Keratinocyte (primary cell): Measurements from ENCODE around the gene SAMD13.

Experiments
- EZH2 ChIP-seq: IDR thresholded peaks from one replicate; pipeline ENCODE4 v1.6.1; 2012; ENCODE audit warnings: inconsistent platforms, mild to moderate bottlenecking, low read length, moderate library complexity
- TF ChIP-seq, protein P1 (sequence below), 3 experiments: IDR thresholded peaks in 1 of 3; conservative IDR thresholded peaks in 1 of 3; optimal IDR thresholded peaks in 1 of 3; 2 replicates in 2 of 3; 3 replicates in 1 of 3; pipeline versions ENCODE3 to v1.5.1; 2011; ENCODE audit warnings: low read length in 3 of 3, mild to moderate bottlenecking in 3 of 3, moderate library complexity in 2 of 3, control low read depth in 1 of 3, inconsistent platforms in 1 of 3; ENCODE audit not compliant: insufficient read depth in 2 of 3; ENCODE audit errors: extremely low read depth in 1 of 3

DNA sequence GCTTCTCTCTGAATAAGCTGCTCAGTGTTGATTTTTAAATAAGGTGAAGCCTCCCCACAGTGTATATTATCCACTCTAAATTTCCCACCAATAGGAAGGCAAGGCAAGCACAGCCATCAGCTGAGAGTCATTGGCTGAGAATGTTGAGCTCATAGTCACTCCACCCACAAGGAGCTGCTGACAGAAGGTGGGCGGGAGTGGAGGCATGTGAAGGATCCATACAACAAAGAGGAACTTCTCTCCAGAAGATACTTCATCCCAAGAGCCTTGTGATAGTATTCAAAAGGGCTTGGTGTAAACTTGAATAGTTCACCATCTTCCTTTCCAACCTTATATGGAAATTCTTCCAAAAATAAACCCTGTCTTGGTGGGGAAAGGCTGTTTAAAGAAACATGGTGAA, 42.8 kb downstream of the SAMD13 start:
- TF ChIP-seq, protein P1, sequence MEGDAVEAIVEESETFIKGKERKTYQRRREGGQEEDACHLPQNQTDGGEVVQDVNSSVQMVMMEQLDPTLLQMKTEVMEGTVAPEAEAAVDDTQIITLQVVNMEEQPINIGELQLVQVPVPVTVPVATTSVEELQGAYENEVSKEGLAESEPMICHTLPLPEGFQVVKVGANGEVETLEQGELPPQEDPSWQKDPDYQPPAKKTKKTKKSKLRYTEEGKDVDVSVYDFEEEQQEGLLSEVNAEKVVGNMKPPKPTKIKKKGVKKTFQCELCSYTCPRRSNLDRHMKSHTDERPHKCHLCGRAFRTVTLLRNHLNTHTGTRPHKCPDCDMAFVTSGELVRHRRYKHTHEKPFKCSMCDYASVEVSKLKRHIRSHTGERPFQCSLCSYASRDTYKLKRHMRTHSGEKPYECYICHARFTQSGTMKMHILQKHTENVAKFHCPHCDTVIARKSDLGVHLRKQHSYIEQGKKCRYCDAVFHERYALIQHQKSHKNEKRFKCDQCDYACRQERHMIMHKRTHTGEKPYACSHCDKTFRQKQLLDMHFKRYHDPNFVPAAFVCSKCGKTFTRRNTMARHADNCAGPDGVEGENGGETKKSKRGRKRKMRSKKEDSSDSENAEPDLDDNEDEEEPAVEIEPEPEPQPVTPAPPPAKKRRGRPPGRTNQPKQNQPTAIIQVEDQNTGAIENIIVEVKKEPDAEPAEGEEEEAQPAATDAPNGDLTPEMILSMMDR (optimal IDR thresholded peaks at IDR 0.05 in 1 of 3, IDR thresholded peaks at IDR 0.05 in 1 of 3, conservative IDR thresholded peaks at IDR 0.05 in 1 of 3; ENCODE audit: extremely low read depth in 1 of 3, insufficient read depth in 2 of 3, low read length in 3 of 3), result no peak
- TF ChIP-seq EZH2, result no peak
